Testis (tissue), 3 donors: ENCODE measurements around the gene SARS1. TPM values are rescaled to one million over a fixed set of nuclear protein-coding genes. Genes with fewer than 3 reads are reported as not detected.
A peak's percentile ranks its signal among the peaks of the same experiment; 100 is the strongest.

Experiments used
- DNase-seq: peaks from one replicate; pipeline ENCODE4 v3.0.0-alpha.2; 2019
- H3K27ac ChIP-seq, 2 donors: fragments of 200-600 bp; sonication (generic); one replicate each; pipeline ENCODE4 v1.5.1; 2019
- H3K27me3 ChIP-seq: fragments of 200-600 bp; sonication (generic); one replicate; pipeline ENCODE4 v1.5.1; 2019
- H3K36me3 ChIP-seq: fragments of 200-600 bp; sonication (generic); one replicate; pipeline ENCODE4 v1.5.1; 2017; ENCODE audit warnings: low read depth; ENCODE audit errors: missing control alignments
- H3K4me1 ChIP-seq: fragments of 200-600 bp; sonication (generic); one replicate; pipeline ENCODE4 v1.5.1; 2019
- H3K4me3 ChIP-seq, 2 donors: fragments of 200-600 bp; sonication (generic); one replicate each; pipeline ENCODE4 v1.5.1; 2017 to 2019
- H3K9me3 ChIP-seq: fragments of 200-600 bp; sonication (generic); one replicate; pipeline ENCODE4 v1.5.1; 2017
- CTCF ChIP-seq, 3 experiments: fragments of 450-650 bp in 2 of 3; fragments of 200-600 bp in 1 of 3; sonication (generic) in 1 of 3; IDR thresholded peaks; one replicate each; pipeline ENCODE4 v1.5.1; 2016 to 2019; ENCODE audit warnings: antibody characterized with exemption in 3 of 3, mild to moderate bottlenecking in 2 of 3, moderate library complexity in 1 of 3
- POLR2A ChIP-seq: fragments of 450-650 bp; IDR thresholded peaks from one replicate; pipeline ENCODE4 v1.6.1; 2017; ENCODE audit warnings: antibody characterized with exemption, mild to moderate bottlenecking, moderate library complexity
- whole genome bisulfite sequencing, 2 donors: methylation state at CpG; one replicate each; pipeline ENCODE4 v1.1.5; 2018; 5-methylcytosine and 5-hydroxymethylcytosine counted together
- intact Hi-C: fragments of 100-400 bp; cut with DNase I; formaldehyde crosslinking; loops from one replicate; pipeline ENCODE4 v1.15.1; 2023; ENCODE audit warnings: low total_unique reads
- polyA plus RNA-seq: library from polyadenylated mRNA; stranded (reverse); fragments of 350-450 nt; fragmentation: Illumina TruSeq; extraction: RNeasy Lipid Tissue Mini Kit (QIAGEN cat#74804); gene quantifications from one replicate; pipeline ENCODE4 v1.2.3, GENCODE V29; 2014; ENCODE audit warnings: low read depth, low replicate concordance; ENCODE audit not compliant: insufficient read depth
- total RNA-seq, 2 donors: library from RNA; depleted of rRNA; stranded (reverse); fragments of >200 nt; gene quantifications; one replicate each; pipeline ENCODE4 v1.2.3, GENCODE V29; 2016

Gene SARS1
- total and polyA plus RNA-seq, 3 donors from 2014 or later = 112 to 149 (median 132) TPM

- H3K27ac ChIP-seq = no peak overlapping the region
- no peak for TF ChIP-seq POLR2A
- TF ChIP-seq CTCF (IDR thresholded peaks at IDR 0.05) = no peak
- H3K36me3 ChIP-seq = no peaks in the 10 kb centered on the region
- no peak for DNase-seq
- 71 to 73% methylated on average over 3 to 4 of the region's 4 CpGs for WGBS, 2 donors
- peaks cover 3% of the 10 kb centered on the region for H3K4me1 ChIP-seq
- no peak overlapping the region for H3K4me3 ChIP-seq
- H3K27me3 ChIP-seq = no peaks in the 10 kb centered on the region
- H3K9me3 ChIP-seq = no peaks in the 10 kb centered on the region
- intact Hi-C loops = no loop called here
These were observed 21.3 kb upstream of the SARS1 start for GRCh38 chr1:109192433-109192832.

- no peaks in the 10 kb centered on the region for H3K9me3 ChIP-seq
- WGBS, 2 donors = 49 to 50% methylated on average over 14 of the region's 14 CpGs
- H3K27ac ChIP-seq = no peak overlapping the region
- H3K4me3 ChIP-seq = no peak overlapping the region
- no peaks in the 10 kb centered on the region for H3K27me3 ChIP-seq
- no peak for TF ChIP-seq CTCF (IDR thresholded peaks at IDR 0.05)
- TF ChIP-seq POLR2A = no peak
- peaks cover 3% of the 10 kb centered on the region for H3K4me1 ChIP-seq
- intact Hi-C loops = no loop called here
- no peaks in the 10 kb centered on the region for H3K36me3 ChIP-seq
- peak; percentile 69 for DNase-seq
These were observed 19.8 kb upstream of the SARS1 start for GRCh38 chr1:109193653-109194590.

- Histone ChIP-seq H3K4me1 (no peaks in the 10 kb centered on the region), H3K36me3 (no peaks in the 10 kb centered on the region), H3K27me3 (no peaks in the 10 kb centered on the region), H3K27ac (no peak overlapping the region), H3K4me3 (no peak overlapping the region), H3K9me3 (no peaks in the 10 kb centered on the region)
- DNase-seq = no peak
- TF ChIP-seq POLR2A = no peak
- no peak for TF ChIP-seq CTCF (IDR thresholded peaks at IDR 0.05)
- intact Hi-C loops = no loop called here
- 63 to 72% methylated on average over 7 to 10 of the region's 10 CpGs for WGBS, 2 donors
These were observed 16.3 kb upstream of the SARS1 start for GRCh38 chr1:109197158-109198042.

- TF ChIP-seq POLR2A = no peak
- TF ChIP-seq CTCF (IDR thresholded peaks at IDR 0.05) = no peak
- Histone ChIP-seq H3K4me1 (no peaks in the 10 kb centered on the region), H3K27me3 (no peaks in the 10 kb centered on the region), H3K9me3 (no peaks in the 10 kb centered on the region), H3K4me3 (no peak overlapping the region), H3K27ac (no peak overlapping the region), H3K36me3 (no peaks in the 10 kb centered on the region)
- intact Hi-C loops = no loop called here
- DNase-seq = no peak
- WGBS, 2 donors = 74 to 75% methylated on average over 6 of the region's 6 CpGs
These were observed 15.5 kb upstream of the SARS1 start for GRCh38 chr1:109198043-109198695.
